Suprapubic skin (tissue), 4 donors: ENCODE results near the gene CPXM2. TPM values are rescaled to one million over a fixed set of nuclear protein-coding genes. Genes with fewer than 3 reads are reported as not detected.

Experiments
- DNase-seq, 2 donors: peaks; one replicate each; pipeline ENCODE4 v3.0.0-alpha.2; 2019; ENCODE audit warnings: low spot score in 2 of 2
- H3K27ac ChIP-seq: fragments of 200-600 bp; sonication (generic); one replicate; pipeline ENCODE4 v1.5.1; 2019
- H3K27me3 ChIP-seq: fragments of 200-600 bp; sonication (generic); one replicate; pipeline ENCODE4 v1.5.1; 2019
- H3K36me3 ChIP-seq: fragments of 200-600 bp; sonication (generic); one replicate; pipeline ENCODE4 v1.5.1; 2019
- H3K4me1 ChIP-seq: fragments of 200-600 bp; sonication (generic); one replicate; pipeline ENCODE4 v1.5.1; 2019
- H3K4me3 ChIP-seq: fragments of 200-600 bp; sonication (generic); one replicate; pipeline ENCODE4 v1.5.1; 2019; ENCODE audit warnings: mild to moderate bottlenecking
- H3K9me3 ChIP-seq: fragments of 200-600 bp; sonication (generic); one replicate; pipeline ENCODE4 v1.5.1; 2019
- EP300 ChIP-seq: sonication (generic); formaldehyde crosslinking; IDR thresholded peaks from one replicate; pipeline ENCODE4 v1.6.1; 2017; ENCODE audit warnings: antibody characterized with exemption
- POLR2A ChIP-seq, 2 donors: fragments of 450-650 bp; IDR thresholded peaks; one replicate each; pipeline ENCODE4 v1.6.1; 2017; ENCODE audit warnings: antibody characterized with exemption in 2 of 2, mild to moderate bottlenecking in 2 of 2, moderate library complexity in 2 of 2
- POLR2AphosphoS5 ChIP-seq, 3 donors: sonication (generic); formaldehyde crosslinking; IDR thresholded peaks; one replicate each; pipeline ENCODE4 v1.6.1; 2017; ENCODE audit warnings: antibody characterized with exemption in 3 of 3
- WGBS: methylation state at CpG from one replicate; pipeline ENCODE4 v1.1.5; 2018; 5-methylcytosine and 5-hydroxymethylcytosine counted together
- total RNA-seq, 4 donors: library from RNA; depleted of rRNA; stranded (reverse); fragments of >200 nt; gene quantifications; one replicate each; pipeline ENCODE4 v1.1.0, GENCODE V29; 2016
- TF ChIP-seq, protein P1 (sequence below), 2 donors: fragments of 200-600 bp in 1 of 2; fragments of 450-650 bp in 1 of 2; sonication (generic) in 1 of 2; IDR thresholded peaks; one replicate each; pipeline ENCODE4 v1.5.1; 2016 to 2019; ENCODE audit warnings: antibody characterized with exemption in 2 of 2, mild to moderate bottlenecking in 1 of 2, moderate library complexity in 1 of 2

Gene CPXM2
- total RNA-seq, 4 donors from 2014 or later, result 2.9 to 6.1 (median 3.7) TPM

GRCh38 chr10:123786306-123786705, 105.3 kb downstream of the CPXM2 start:
- Histone ChIP-seq H3K27ac (no peak overlapping the region), H3K36me3 (no peaks in the 10 kb centered on the region), H3K4me3 (no peak overlapping the region), H3K27me3 (peaks cover 10% of the 10 kb centered on the region), H3K9me3 (no peaks in the 10 kb centered on the region), H3K4me1 (no peaks in the 10 kb centered on the region)
- WGBS, result 96% methylated on average over 7 of the region's 7 CpGs
- TF ChIP-seq EP300, result no peak
- TF ChIP-seq POLR2A (IDR thresholded peaks at IDR 0.05), result no peak
- TF ChIP-seq, protein P1, sequence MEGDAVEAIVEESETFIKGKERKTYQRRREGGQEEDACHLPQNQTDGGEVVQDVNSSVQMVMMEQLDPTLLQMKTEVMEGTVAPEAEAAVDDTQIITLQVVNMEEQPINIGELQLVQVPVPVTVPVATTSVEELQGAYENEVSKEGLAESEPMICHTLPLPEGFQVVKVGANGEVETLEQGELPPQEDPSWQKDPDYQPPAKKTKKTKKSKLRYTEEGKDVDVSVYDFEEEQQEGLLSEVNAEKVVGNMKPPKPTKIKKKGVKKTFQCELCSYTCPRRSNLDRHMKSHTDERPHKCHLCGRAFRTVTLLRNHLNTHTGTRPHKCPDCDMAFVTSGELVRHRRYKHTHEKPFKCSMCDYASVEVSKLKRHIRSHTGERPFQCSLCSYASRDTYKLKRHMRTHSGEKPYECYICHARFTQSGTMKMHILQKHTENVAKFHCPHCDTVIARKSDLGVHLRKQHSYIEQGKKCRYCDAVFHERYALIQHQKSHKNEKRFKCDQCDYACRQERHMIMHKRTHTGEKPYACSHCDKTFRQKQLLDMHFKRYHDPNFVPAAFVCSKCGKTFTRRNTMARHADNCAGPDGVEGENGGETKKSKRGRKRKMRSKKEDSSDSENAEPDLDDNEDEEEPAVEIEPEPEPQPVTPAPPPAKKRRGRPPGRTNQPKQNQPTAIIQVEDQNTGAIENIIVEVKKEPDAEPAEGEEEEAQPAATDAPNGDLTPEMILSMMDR (IDR thresholded peaks at IDR 0.05), result no peak
- TF ChIP-seq POLR2AphosphoS5 (IDR thresholded peaks at IDR 0.05), result no peak
- no peak for DNase-seq

DNA sequence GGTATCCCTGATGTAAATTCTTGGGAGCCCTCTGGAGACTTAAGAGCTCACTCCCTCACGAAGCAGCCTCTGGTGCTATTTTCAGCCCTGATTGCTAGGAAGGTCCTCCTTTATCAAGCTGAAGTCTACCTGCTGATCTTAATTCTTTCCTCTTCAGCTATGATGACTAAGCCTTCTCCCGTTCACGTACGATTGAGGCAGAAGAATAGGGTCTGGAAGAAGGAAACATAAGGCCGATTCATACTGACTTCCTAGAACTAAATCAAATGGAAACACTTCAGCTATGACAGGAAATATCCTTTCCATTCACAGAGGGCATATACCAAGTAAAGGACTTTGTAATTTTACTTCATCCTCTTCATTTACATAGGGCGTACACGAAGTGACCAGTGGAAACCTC, 107.0 kb downstream of the CPXM2 start:
- H3K4me3 ChIP-seq, result no peak overlapping the region
- no peak for DNase-seq
- peaks cover 13% of the 10 kb centered on the region for H3K27me3 ChIP-seq
- no peaks in the 10 kb centered on the region for H3K9me3 ChIP-seq
- WGBS, result 77% methylated on average over 7 of the region's 7 CpGs
- no peak overlapping the region for H3K27ac ChIP-seq
- no peaks in the 10 kb centered on the region for H3K36me3 ChIP-seq
- no peak for TF ChIP-seq EP300
- no peak for TF ChIP-seq POLR2A (IDR thresholded peaks at IDR 0.05)
- TF ChIP-seq, protein P1 (IDR thresholded peaks at IDR 0.05), result no peak
- TF ChIP-seq POLR2AphosphoS5 (IDR thresholded peaks at IDR 0.05), result no peak
- no peaks in the 10 kb centered on the region for H3K4me1 ChIP-seq

DNA sequence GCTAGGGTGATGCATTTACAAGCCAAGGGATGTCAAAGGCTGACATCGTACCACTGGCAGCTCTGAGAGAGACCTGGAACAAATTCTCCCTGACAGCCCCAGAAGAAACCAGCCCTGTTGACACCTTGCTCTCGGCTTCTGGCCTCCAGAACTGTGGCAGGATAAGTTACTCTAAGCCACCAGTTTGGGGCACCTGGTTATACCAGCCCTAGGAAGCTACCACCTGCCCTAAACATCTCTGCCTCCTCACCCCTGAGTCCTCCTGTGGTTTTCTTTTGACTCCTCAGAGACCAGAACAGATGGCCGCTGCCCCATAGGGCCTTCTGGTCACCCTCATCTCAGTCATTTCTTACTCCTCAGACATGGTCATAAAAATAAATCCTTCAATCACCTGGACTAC, 107.4 kb downstream of the CPXM2 start:
- WGBS, result 82% methylated on average over 3 of the region's 3 CpGs
- H3K4me3 ChIP-seq, result no peak overlapping the region
- H3K9me3 ChIP-seq, result no peaks in the 10 kb centered on the region
- no peaks in the 10 kb centered on the region for H3K4me1 ChIP-seq
- H3K27me3 ChIP-seq, result peaks cover 13% of the 10 kb centered on the region
- TF ChIP-seq, protein P1 (IDR thresholded peaks at IDR 0.05), result no peak
- no peak for TF ChIP-seq POLR2AphosphoS5 (IDR thresholded peaks at IDR 0.05)
- no peak for TF ChIP-seq EP300
- no peak for TF ChIP-seq POLR2A (IDR thresholded peaks at IDR 0.05)
- H3K36me3 ChIP-seq, result no peaks in the 10 kb centered on the region
- DNase-seq, result no peak
- H3K27ac ChIP-seq, result no peak overlapping the region

DNA sequence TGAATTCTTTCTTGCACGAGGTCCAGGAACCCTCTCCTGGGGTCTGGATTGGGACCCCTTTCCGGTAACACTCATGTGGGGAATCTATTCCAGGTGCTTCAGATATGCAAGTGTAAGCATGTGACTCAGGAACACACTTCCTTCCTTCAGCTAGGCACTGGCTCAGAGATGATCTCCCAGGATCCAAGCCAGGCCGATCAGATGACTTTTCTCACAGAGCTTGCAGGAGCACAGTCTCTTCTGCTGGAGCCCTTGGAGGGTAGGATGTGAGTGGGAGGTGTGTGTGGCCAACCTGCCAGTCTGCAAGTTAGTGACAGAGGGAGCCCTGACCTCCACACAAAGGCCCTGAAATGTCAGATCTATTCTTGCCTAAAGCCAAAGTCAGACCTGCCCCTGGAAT, 108.3 kb downstream of the CPXM2 start:
- TF ChIP-seq EP300 (no peak), POLR2AphosphoS5 (IDR thresholded peaks at IDR 0.05) (no peak), POLR2A (IDR thresholded peaks at IDR 0.05) (no peak)
- TF ChIP-seq, protein P1 (IDR thresholded peaks at IDR 0.05), result no peak
- H3K36me3 ChIP-seq, result no peaks in the 10 kb centered on the region
- H3K27me3 ChIP-seq, result peaks cover 10% of the 10 kb centered on the region
- no peaks in the 10 kb centered on the region for H3K9me3 ChIP-seq
- H3K4me3 ChIP-seq, result no peak overlapping the region
- no peak for DNase-seq
- no peak overlapping the region for H3K27ac ChIP-seq
- WGBS, result 49% methylated on average over 3 of the region's 3 CpGs
- no peaks in the 10 kb centered on the region for H3K4me1 ChIP-seq

GRCh38 chr10:123782549-123782948, 109.1 kb downstream of the CPXM2 start:
- H3K4me1 ChIP-seq, result no peaks in the 10 kb centered on the region
- no peak overlapping the region for H3K27ac ChIP-seq
- TF ChIP-seq, protein P1 (IDR thresholded peaks at IDR 0.05), result no peak
- TF ChIP-seq POLR2AphosphoS5 (IDR thresholded peaks at IDR 0.05) (no peak), POLR2A (IDR thresholded peaks at IDR 0.05) (no peak), EP300 (no peak)
- WGBS, result 79% methylated on average over 5 of the region's 5 CpGs
- peaks cover 10% of the 10 kb centered on the region for H3K27me3 ChIP-seq
- H3K9me3 ChIP-seq, result no peaks in the 10 kb centered on the region
- no peaks in the 10 kb centered on the region for H3K36me3 ChIP-seq
- H3K4me3 ChIP-seq, result no peak overlapping the region
- no peak for DNase-seq
